Astrocyte (in vitro differentiated cells and primary cell): ENCODE measurements around the gene SOBP. TPM values are rescaled to one million over a fixed set of nuclear protein-coding genes. Genes with fewer than 3 reads are reported as not detected.
"Not testable (repeated sequence)": the region's sequence is repeated elsewhere in the genome, so short reads cannot be mapped to it uniquely, and the experiment has no call there.

ENCODE experiments used
- DNase-seq: peaks from one replicate; pipeline ENCODE4 v3.0.0-alpha.2; 2010; ENCODE audit warnings: low read depth
- FAIRE-seq: peaks from 2 replicates; lab custom pipeline; 2011; peaks lifted over from hg19 to GRCh38; lab: Jason Lieb, UNC
- H2AFZ ChIP-seq: 2 replicates; pipeline ENCODE4 v1.6.0; 2012; ENCODE audit warnings: low read depth, low read length, inconsistent platforms
- H3K27ac ChIP-seq: 2 replicates; pipeline ENCODE4 v1.5.1; 2011; ENCODE audit warnings: low read depth, low read length, inconsistent platforms
- H3K27me3 ChIP-seq: 2 replicates; pipeline ENCODE4 v1.6.0; 2011; ENCODE audit warnings: low read length, inconsistent platforms; ENCODE audit not compliant: insufficient read depth
- H3K36me3 ChIP-seq: 2 replicates; pipeline ENCODE4 v1.5.1; 2011; ENCODE audit warnings: low read length, inconsistent platforms; ENCODE audit not compliant: insufficient read depth
- H3K4me1 ChIP-seq: 2 replicates; pipeline ENCODE4 v1.5.1; 2011; ENCODE audit warnings: low read length, inconsistent platforms; ENCODE audit not compliant: insufficient read depth
- H3K4me2 ChIP-seq: 2 replicates; pipeline ENCODE4 v1.6.0; 2012; ENCODE audit warnings: low read length, inconsistent platforms
- H3K4me3 ChIP-seq: 2 replicates; pipeline ENCODE4 v1.5.1; 2011; ENCODE audit warnings: low read depth, mild to moderate bottlenecking, low read length, inconsistent platforms; ENCODE audit not compliant: insufficient read depth
- H3K79me2 ChIP-seq: 2 replicates; pipeline ENCODE4 v1.6.0; 2012; ENCODE audit warnings: mild to moderate bottlenecking, low read length, inconsistent platforms; ENCODE audit not compliant: insufficient read depth
- H3K9ac ChIP-seq: 2 replicates; pipeline ENCODE4 v1.6.0; 2012; ENCODE audit warnings: mild to moderate bottlenecking, low read length, inconsistent platforms
- H3K9me3 ChIP-seq: 2 replicates; pipeline ENCODE4 v1.5.1; 2012; ENCODE audit warnings: low read depth, mild to moderate bottlenecking, low read length, inconsistent platforms; ENCODE audit not compliant: insufficient read depth
- H4K20me1 ChIP-seq: 2 replicates; pipeline ENCODE4 v1.6.0; 2012; ENCODE audit warnings: low read length, inconsistent platforms; ENCODE audit not compliant: insufficient read depth
- H3K27ac Mint-ChIP-seq: one replicate; pipeline ENCODE4 v1.8.0; 2021; ENCODE audit warnings: mild to moderate bottlenecking, mixed read lengths; ENCODE audit not compliant: unreplicated experiment
- H3K27me3 Mint-ChIP-seq: one replicate; pipeline ENCODE4 v1.8.0; 2021; ENCODE audit warnings: low read depth, mixed read lengths; ENCODE audit not compliant: unreplicated experiment
- H3K36me3 Mint-ChIP-seq: one replicate; pipeline ENCODE4 v1.8.0; 2021; ENCODE audit warnings: low read depth, mixed read lengths; ENCODE audit not compliant: unreplicated experiment
- H3K4me1 Mint-ChIP-seq: one replicate; pipeline ENCODE4 v1.8.0; 2021; ENCODE audit warnings: low read depth, mixed read lengths; ENCODE audit not compliant: unreplicated experiment
- H3K4me3 Mint-ChIP-seq: one replicate; pipeline ENCODE4 v1.8.0; 2021; ENCODE audit warnings: mild to moderate bottlenecking, moderate library complexity, mixed read lengths; ENCODE audit not compliant: unreplicated experiment
- H3K9me3 Mint-ChIP-seq: one replicate; pipeline ENCODE4 v1.8.0; 2021; ENCODE audit warnings: mild to moderate bottlenecking, mixed read lengths; ENCODE audit not compliant: unreplicated experiment
- CTCF ChIP-seq: IDR thresholded peaks from 2 replicates; pipeline ENCODE4 v1.5.1; 2011; ENCODE audit warnings: low read depth, mild to moderate bottlenecking, inconsistent platforms, low read length, moderate library complexity; ENCODE audit not compliant: insufficient read depth
- EZH2 ChIP-seq: IDR thresholded peaks from 2 replicates; pipeline ENCODE4 v1.6.1; 2012; ENCODE audit warnings: mild to moderate bottlenecking, low read length, inconsistent platforms; ENCODE audit not compliant: insufficient read depth
- total RNA-seq: library from RNA; stranded (reverse); gene quantifications from 2 replicates; pipeline ENCODE4 v1.2.1, GENCODE V29; 2021

Gene SOBP
- total RNA-seq, 1 donor from 2014 or later: 4.7 TPM

GRCh38 chr6:107513214-107513613 is 23.3 kb downstream of the SOBP start:
- peaks cover 5% of the 10 kb centered on the region for H3K9me3 Mint-ChIP-seq
- FAIRE-seq (no peak), DNase-seq (no peak)
- Histone ChIP-seq H3K79me2 (no peaks in the 10 kb centered on the region), H3K4me2 (peak overlapping the region; percentile 10), H3K4me3 (no peak overlapping the region), H3K9ac (no peak overlapping the region), H3K9me3 (no peaks in the 10 kb centered on the region), H3K27ac (no peak overlapping the region), H4K20me1 (no peaks in the 10 kb centered on the region), H3K36me3 (no peaks in the 10 kb centered on the region), H3K4me1 (no peaks in the 10 kb centered on the region), H3K27me3 (no peaks in the 10 kb centered on the region), H2AFZ (no peak overlapping the region)
- H3K4me1 Mint-ChIP-seq: peaks cover 8% of the 10 kb centered on the region
- no peak overlapping the region for H3K4me3 Mint-ChIP-seq
- no peaks in the 10 kb centered on the region for H3K27me3 Mint-ChIP-seq
- peaks cover 3% of the 10 kb centered on the region for H3K36me3 Mint-ChIP-seq
- H3K27ac Mint-ChIP-seq: no peak overlapping the region
- TF ChIP-seq EZH2 (no peak), CTCF (no peak)

GRCh38 chr6:107515955-107516354 is 26.0 kb downstream of the SOBP start:
- no peaks in the 10 kb centered on the region for H3K9me3 ChIP-seq
- no peaks in the 10 kb centered on the region for H3K36me3 ChIP-seq
- H3K27ac Mint-ChIP-seq: no peak overlapping the region
- H3K27me3 ChIP-seq: no peaks in the 10 kb centered on the region
- H3K4me2 ChIP-seq: no peak overlapping the region
- H3K4me1 ChIP-seq: no peaks in the 10 kb centered on the region
- H3K27ac ChIP-seq: no peak overlapping the region
- DNase-seq (no peak), FAIRE-seq (no peak)
- H4K20me1 ChIP-seq: no peaks in the 10 kb centered on the region
- H3K27me3 Mint-ChIP-seq: no peaks in the 10 kb centered on the region
- H3K9me3 Mint-ChIP-seq: peaks cover 5% of the 10 kb centered on the region
- no peak overlapping the region for H3K4me3 ChIP-seq
- no peaks in the 10 kb centered on the region for H3K79me2 ChIP-seq
- no peak overlapping the region for H3K4me3 Mint-ChIP-seq
- no peak overlapping the region for H2AFZ ChIP-seq
- H3K36me3 Mint-ChIP-seq: peaks cover 5% of the 10 kb centered on the region
- H3K9ac ChIP-seq: no peak overlapping the region
- TF ChIP-seq CTCF (no peak), EZH2 (no peak)
- no peaks in the 10 kb centered on the region for H3K4me1 Mint-ChIP-seq

- DNase-seq (no peak), FAIRE-seq (no peak)
- Mint-ChIP-seq H3K36me3 (peaks cover 9% of the 10 kb centered on the region), H3K4me3 (no peak overlapping the region), H3K9me3 (peaks cover 5% of the 10 kb centered on the region), H3K4me1 (no peaks in the 10 kb centered on the region), H3K27ac (no peak overlapping the region), H3K27me3 (no peaks in the 10 kb centered on the region)
- no peak overlapping the region for H3K4me3 ChIP-seq
- H3K9ac ChIP-seq: no peak overlapping the region
- no peaks in the 10 kb centered on the region for H3K4me1 ChIP-seq
- H3K36me3 ChIP-seq: no peaks in the 10 kb centered on the region
- no peak for TF ChIP-seq EZH2
- no peak for TF ChIP-seq CTCF
- no peaks in the 10 kb centered on the region for H3K27me3 ChIP-seq
- H3K27ac ChIP-seq: no peak overlapping the region
- no peaks in the 10 kb centered on the region for H4K20me1 ChIP-seq
- no peak overlapping the region for H2AFZ ChIP-seq
- H3K79me2 ChIP-seq: no peaks in the 10 kb centered on the region
- H3K4me2 ChIP-seq: no peak overlapping the region
- no peaks in the 10 kb centered on the region for H3K9me3 ChIP-seq
Observed at GRCh38 chr6:107517274-107517673, 27.4 kb downstream of the SOBP start.

GRCh38 chr6:107519224-107519623 is 29.3 kb downstream of the SOBP start:
- not testable (repeated sequence) for H4K20me1 ChIP-seq, H3K27ac ChIP-seq, DNase-seq, H2AFZ ChIP-seq, H3K4me2 ChIP-seq, H3K9me3 ChIP-seq, H3K9me3 Mint-ChIP-seq, H3K4me1 Mint-ChIP-seq, H3K4me3 ChIP-seq, H3K27ac Mint-ChIP-seq, FAIRE-seq, H3K27me3 ChIP-seq, H3K79me2 ChIP-seq, H3K9ac ChIP-seq, H3K27me3 Mint-ChIP-seq, H3K4me3 Mint-ChIP-seq, H3K4me1 ChIP-seq, H3K36me3 ChIP-seq
- peaks cover 12% of the 10 kb centered on the region for H3K36me3 Mint-ChIP-seq
